Esophagus muscularis mucosa (tissue), 3 donors: Measurements from ENCODE around the gene PIK3C2G.

Experiments used
- CTCF ChIP-seq, 3 experiments: fragments of 200-600 bp in 2 of 3; fragments of 450-650 bp in 1 of 3; sonication (generic) in 2 of 3; IDR thresholded peaks; one replicate each; pipeline ENCODE4 v1.5.1; 2017 to 2019; ENCODE audit warnings: antibody characterized with exemption in 3 of 3, mild to moderate bottlenecking in 2 of 3, moderate library complexity in 1 of 3
- POLR2A ChIP-seq: fragments of 450-650 bp; IDR thresholded peaks from one replicate; pipeline ENCODE4 v1.6.1; 2017; ENCODE audit warnings: antibody characterized with exemption, moderate library complexity, mild to moderate bottlenecking, low read depth

- TF ChIP-seq CTCF (IDR thresholded peaks at IDR 0.05) (no peak), POLR2A (no peak)
Measured at GRCh38 chr12:18284386-18284785, 23.1 kb downstream of the PIK3C2G start.
